WTC11 (cell line): ENCODE results near the gene IFI44L. TPM values are rescaled to one million over a fixed set of nuclear protein-coding genes. Genes with fewer than 3 reads are reported as not detected.

Source experiments
- ATAC-seq: fragments of 200-7000 bp; cut with Tn5 transposase; 2 replicates; pipeline ENCODE4 v1.10.0; 2021; ENCODE audit warnings: mild to moderate bottlenecking, moderate library complexity
- CTCF ChIA-PET: fragments of 300-600 bp; sonication (Branson Sonifier 250); formaldehyde crosslinking; loops from one replicate; lab custom pipeline; 2021; ENCODE audit warnings: antibody characterized with exemption; lab: Charles Lee
- POLR2A ChIA-PET: fragments of 350-600 bp; sonication (Branson Sonifier 250); formaldehyde crosslinking; loops from one replicate; lab custom pipeline; 2021; ENCODE audit warnings: antibody characterized with exemption; lab: Charles Lee
- DNase-seq: peaks from one replicate; pipeline ENCODE4 v3.0.0; 2021; ENCODE audit warnings: low spot score
- H3K27ac Mint-ChIP-seq: 2 replicates; pipeline ENCODE4 v1.8.0; 2021; ENCODE audit warnings: mixed read lengths
- H3K27me3 Mint-ChIP-seq: 2 replicates; pipeline ENCODE4 v1.8.0; 2021; ENCODE audit warnings: low read depth, mild to moderate bottlenecking, moderate library complexity, mixed read lengths
- H3K36me3 Mint-ChIP-seq: 2 replicates; pipeline ENCODE4 v1.8.0; 2021; ENCODE audit warnings: mixed read lengths
- H3K4me1 Mint-ChIP-seq: 2 replicates; pipeline ENCODE4 v1.8.0; 2022; ENCODE audit warnings: mixed read lengths
- H3K4me3 Mint-ChIP-seq: 2 replicates; pipeline ENCODE4 v1.8.0; 2021; ENCODE audit warnings: mild to moderate bottlenecking, moderate library complexity, mixed read lengths
- H3K9me3 Mint-ChIP-seq: 2 replicates; pipeline ENCODE4 v1.8.0; 2021; ENCODE audit warnings: mixed read lengths
- AFF4 ChIP-seq: sonication (generic); formaldehyde crosslinking; IDR thresholded peaks from 2 replicates; pipeline ENCODE4 v1.8.1; 2023; ENCODE audit warnings: mild to moderate bottlenecking, missing genetic modification reagents, borderline replicate concordance
- AR ChIP-seq: fragments of 250-450 bp; sonication (Bioruptor Pico); IDR thresholded peaks from 2 replicates; pipeline ENCODE4 v1.9.0; 2021; ENCODE audit warnings: mild to moderate bottlenecking
- ATF1 ChIP-seq: sonication (generic); formaldehyde crosslinking; IDR thresholded peaks from 2 replicates; pipeline ENCODE4 v1.8.1; 2023; ENCODE audit warnings: mild to moderate bottlenecking, moderate library complexity, missing genetic modification reagents
- ATF3 ChIP-seq: sonication (generic); formaldehyde crosslinking; conservative IDR thresholded peaks from 2 replicates; pipeline ENCODE4 v1.8.1; 2022; ENCODE audit warnings: mild to moderate bottlenecking, missing genetic modification reagents
- E2F1 ChIP-seq: sonication (generic); formaldehyde crosslinking; IDR thresholded peaks from 2 replicates; pipeline ENCODE4 v1.8.0; 2022; ENCODE audit warnings: mild to moderate bottlenecking, missing genetic modification reagents
- E2F4 ChIP-seq: sonication (generic); formaldehyde crosslinking; IDR thresholded peaks from 2 replicates; pipeline ENCODE4 v1.8.1; 2022; ENCODE audit warnings: low read depth, mild to moderate bottlenecking, moderate library complexity, missing genetic modification reagents, borderline replicate concordance
- E2F5 ChIP-seq: sonication (generic); formaldehyde crosslinking; IDR thresholded peaks from 2 replicates; pipeline ENCODE4 v1.8.1; 2022; ENCODE audit warnings: mild to moderate bottlenecking, moderate library complexity, missing genetic modification reagents
- ERG ChIP-seq: fragments of 250-450 bp; sonication (Bioruptor Pico); IDR thresholded peaks from 2 replicates; pipeline ENCODE4 v1.8.0; 2021; ENCODE audit warnings: mild to moderate bottlenecking
- ETV6 ChIP-seq: sonication (generic); formaldehyde crosslinking; IDR thresholded peaks from 2 replicates; pipeline ENCODE4 v1.8.1; 2022; ENCODE audit warnings: mild to moderate bottlenecking, missing genetic modification reagents
- FOXK1 ChIP-seq: sonication (generic); formaldehyde crosslinking; IDR thresholded peaks from 2 replicates; pipeline ENCODE4 v1.8.0; 2022; ENCODE audit warnings: mild to moderate bottlenecking, moderate library complexity, missing genetic modification reagents
- MAX ChIP-seq: sonication (generic); formaldehyde crosslinking; IDR thresholded peaks from 2 replicates; pipeline ENCODE4 v1.8.0; 2022; ENCODE audit warnings: mild to moderate bottlenecking, missing genetic modification reagents
- NFATC4 ChIP-seq: fragments of 250-450 bp; sonication (Bioruptor Pico); IDR thresholded peaks from 2 replicates; pipeline ENCODE4 v1.9.0; 2021; ENCODE audit warnings: mild to moderate bottlenecking
- NR3C1 ChIP-seq: sonication (generic); formaldehyde crosslinking; conservative IDR thresholded peaks from 2 replicates; pipeline ENCODE4 v1.8.1; 2023; ENCODE audit warnings: low read depth, mild to moderate bottlenecking, missing genetic modification reagents
- SMAD4 ChIP-seq: sonication (generic); formaldehyde crosslinking; IDR thresholded peaks from 2 replicates; pipeline ENCODE4 v1.8.0; 2022; ENCODE audit warnings: mild to moderate bottlenecking, missing genetic modification reagents
- STAT6 ChIP-seq: sonication (generic); formaldehyde crosslinking; conservative IDR thresholded peaks from 2 replicates; pipeline ENCODE4 v1.8.1; 2023; ENCODE audit warnings: mild to moderate bottlenecking, low read depth, missing genetic modification reagents, moderate library complexity
- ZNF138 ChIP-seq: sonication (generic); formaldehyde crosslinking; conservative IDR thresholded peaks from 2 replicates; pipeline ENCODE4 v1.8.1; 2022; ENCODE audit warnings: mild to moderate bottlenecking, moderate library complexity, missing genetic modification reagents
- ZNF263 ChIP-seq: sonication (generic); formaldehyde crosslinking; IDR thresholded peaks from 2 replicates; pipeline ENCODE4 v1.8.1; 2022; ENCODE audit warnings: low read depth, mild to moderate bottlenecking, moderate library complexity, missing genetic modification reagents
- ZNF671 ChIP-seq: fragments of 250-450 bp; sonication (Bioruptor Pico); IDR thresholded peaks from 2 replicates; pipeline ENCODE4 v1.8.0; 2021; ENCODE audit warnings: mild to moderate bottlenecking
- total RNA-seq: library from RNA; stranded (reverse); gene quantifications from 3 replicates; pipeline ENCODE4 v1.2.3, GENCODE V29; 2021

Gene IFI44L
- total RNA-seq, 1 experiment from 2014 or later: 0.13 TPM

- TF ChIP-seq AR (CRISPR knock-in tag) (no peak), STAT6 (CRISPR knock-in tag) (no peak), ZNF138 (no peak)
Measured at GRCh38 chr1:78619032-78619431, 1.2 kb upstream of the IFI44L start (continued).

- peaks cover 14% of the 10 kb centered on the region for H3K4me1 Mint-ChIP-seq
- CTCF ChIA-PET: interaction anchor here (1.2 to 1.3 kb wide), 2 partner anchors 13 to 286 kb away, joined by 3 read pairs; no protein-coding TSS in a partner anchor
- H3K36me3 Mint-ChIP-seq: no peaks in the 10 kb centered on the region
- H3K27ac Mint-ChIP-seq: no peak overlapping the region
- ATAC-seq (no peak), DNase-seq (no peak)
- H3K9me3 Mint-ChIP-seq: no peaks in the 10 kb centered on the region; the same call in 1 of the 2 replicates
- no peak overlapping the region for H3K4me3 Mint-ChIP-seq
- peaks cover 5% of the 10 kb centered on the region; the same call in 1 of the 2 replicates for H3K27me3 Mint-ChIP-seq
- POLR2A ChIA-PET: no interaction called here
- TF ChIP-seq ZNF263 (no peak), ATF3 (CRISPR knock-in tag) (no peak), NR3C1 (CRISPR knock-in tag) (no peak), E2F1 (CRISPR knock-in tag) (no peak), E2F5 (CRISPR knock-in tag) (no peak), ZNF671 (CRISPR knock-in tag) (no peak), NFATC4 (no peak), SMAD4 (CRISPR knock-in tag) (no peak), ATF1 (no peak), ETV6 (no peak), MAX (no peak), FOXK1 (CRISPR knock-in tag) (no peak), ERG (no peak), E2F4 (CRISPR knock-in tag) (no peak), AR (CRISPR knock-in tag) (no peak), AFF4 (CRISPR knock-in tag) (no peak)
Measured at GRCh38 chr1:78619446-78619802, 824 bp upstream of the IFI44L start.
